C4-2B (cell line): Measurements from ENCODE around the gene KAT8.

Experiments
- CTCF ChIP-seq: fragments of 450-650 bp; conservative IDR thresholded peaks from 2 replicates; pipeline ENCODE4 v1.5.1; 2017; ENCODE audit warnings: mild to moderate bottlenecking
- ZFX ChIP-seq: fragments of 450-650 bp; IDR thresholded peaks from 2 replicates; pipeline ENCODE4 v1.6.1; 2017

DNA sequence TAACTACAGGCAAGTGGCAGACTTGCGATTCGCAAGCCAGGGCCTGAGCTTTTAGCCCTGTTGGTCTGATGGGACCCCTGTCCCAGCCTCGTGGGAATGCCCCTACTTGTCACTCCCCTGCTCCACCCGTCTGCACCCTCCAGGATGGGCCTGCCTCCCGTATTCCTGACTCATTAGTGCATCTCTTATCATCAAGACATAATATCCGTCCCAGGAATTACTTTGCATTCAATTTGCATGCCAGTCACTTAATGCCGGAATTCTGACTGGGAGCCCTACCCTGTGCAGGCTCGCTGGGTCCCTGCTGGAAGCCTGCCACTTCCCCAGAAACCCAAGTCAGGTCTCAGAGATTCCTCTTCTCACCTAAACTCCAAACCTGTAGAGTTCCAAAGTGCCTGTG lies 32.1 kb upstream of the KAT8 start:
- TF ChIP-seq CTCF = no peak
- TF ChIP-seq ZFX = no peak
